GM12878 (cell line): ENCODE measurements around the gene KISS1R. TPM values are rescaled to one million over a fixed set of nuclear protein-coding genes. Genes with fewer than 3 reads are reported as not detected.

Source experiments
- BRCA1 ChIP-seq: IDR thresholded peaks from 2 replicates; pipeline ENCODE4 v1.6.1; 2011; ENCODE audit warnings: low read depth, low read length, improper control_type of control experiment
- CHD2 ChIP-seq: IDR thresholded peaks from 2 replicates; pipeline ENCODE4 v1.6.1; 2011; ENCODE audit warnings: low read depth, low read length, improper control_type of control experiment, borderline replicate concordance
- E2F8 ChIP-seq: fragments of 450-650 bp; IDR thresholded peaks from 2 replicates; pipeline ENCODE4 v1.6.1; 2018; ENCODE audit warnings: mild to moderate bottlenecking, low read depth, moderate library complexity; ENCODE audit not compliant: partially characterized antibody
- FOS ChIP-seq: IDR thresholded peaks from 3 replicates; pipeline ENCODE4 v1.6.1; 2011; ENCODE audit warnings: borderline replicate concordance; ENCODE audit not compliant: insufficient read length; ENCODE audit errors: extremely low read depth
- GABPA ChIP-seq: IDR thresholded peaks from 2 replicates; pipeline ENCODE4 v1.6.1; 2014; ENCODE audit warnings: antibody characterized with exemption, low read depth, mild to moderate bottlenecking, inconsistent platforms
- GATAD2B ChIP-seq: fragments of 450-650 bp; conservative IDR thresholded peaks from 2 replicates; pipeline ENCODE4 v1.6.1; 2017; ENCODE audit warnings: low read depth, mild to moderate bottlenecking, moderate library complexity
- HCFC1 ChIP-seq: fragments of 150-350 bp; IDR thresholded peaks from 2 replicates; pipeline ENCODE4 v1.6.1; 2014; ENCODE audit warnings: low read length
- JUND ChIP-seq: IDR thresholded peaks from 2 replicates; pipeline ENCODE4 v1.6.1; 2012; ENCODE audit warnings: low read depth, mild to moderate bottlenecking, low read length, improper control_type of control experiment, moderate library complexity
- MEF2B ChIP-seq: fragments of 450-650 bp; IDR thresholded peaks from 2 replicates; pipeline ENCODE4 v1.6.1; 2018; ENCODE audit warnings: mild to moderate bottlenecking, moderate library complexity; ENCODE audit not compliant: partially characterized antibody, poor library complexity, severe bottlenecking
- NFXL1 ChIP-seq: fragments of 450-650 bp; IDR thresholded peaks from 2 replicates; pipeline ENCODE4 v1.6.1; 2017; ENCODE audit warnings: antibody characterized with exemption, mild to moderate bottlenecking, borderline replicate concordance
- NR2C1 ChIP-seq: fragments of 450-650 bp; IDR thresholded peaks from 2 replicates; pipeline ENCODE4 v1.6.1; 2017; ENCODE audit warnings: antibody characterized with exemption, mild to moderate bottlenecking, moderate library complexity
- NRF1 ChIP-seq: conservative IDR thresholded peaks from 2 replicates; pipeline ENCODE4 v1.6.1; 2011; ENCODE audit warnings: mild to moderate bottlenecking, low read depth, low read length, improper control_type of control experiment
- SIN3A ChIP-seq: IDR thresholded peaks from 2 replicates; pipeline ENCODE4 v1.6.1; 2012; ENCODE audit warnings: low read depth, low read length, improper control_type of control experiment
- SPI1 ChIP-seq: IDR thresholded peaks from 2 replicates; pipeline ENCODE4 v1.6.1; 2011; ENCODE audit warnings: low read depth, mild to moderate bottlenecking, low read length, moderate library complexity, borderline replicate concordance; ENCODE audit not compliant: insufficient read depth
- SUPT20H ChIP-seq: IDR thresholded peaks from 2 replicates; pipeline ENCODE4 v1.6.1; 2011; ENCODE audit warnings: low read depth, mild to moderate bottlenecking, low read length, moderate library complexity, borderline replicate concordance; ENCODE audit not compliant: control insufficient read depth
- TCF3 ChIP-seq: IDR thresholded peaks from 2 replicates; pipeline ENCODE4 v1.6.1; 2012; ENCODE audit warnings: low read depth, mild to moderate bottlenecking, low read length, borderline replicate concordance; ENCODE audit not compliant: insufficient read depth
- YY1 ChIP-seq: IDR thresholded peaks from 2 replicates; pipeline ENCODE4 v1.6.1; 2011; ENCODE audit warnings: low read depth, mild to moderate bottlenecking, low read length
- polyA plus RNA-seq, 11 experiments: library from polyadenylated mRNA; depleted of rRNA in 4 of 11; unstranded in 6 of 11; stranded (reverse) in 5 of 11; fragments of >200 nt; fragmentation: Nextera tagmentation in 4 of 11; fragmentation: Illumina TruSeq in 1 of 11; extraction: Ambion mirVana in 4 of 11; extraction: Trizol in 1 of 11; gene quantifications; 1 replicate in 1 of 11; 2 replicates in 10 of 11; pipeline versions ENCODE4 v1.2.1 to v1.2.3, GENCODE V29; 2011 to 2016; ENCODE audit warnings: inconsistent platforms in 2 of 11, missing spikeins in 2 of 11, low read depth in 1 of 11
- total RNA-seq, 4 experiments: library from RNA; depleted of rRNA in 3 of 4; stranded (reverse); fragments of >200 nt in 3 of 4; fragmentation: Illumina TruSeq in 1 of 4; extraction: Trizol in 1 of 4; gene quantifications; 2 replicates each; pipeline versions ENCODE4 v1.2.1 to v1.2.3, GENCODE V29; 2013 to 2021
- TF ChIP-seq, protein P1 (sequence below): IDR thresholded peaks from 2 replicates; pipeline ENCODE4 v1.6.1; 2011; ENCODE audit warnings: borderline replicate concordance, low read depth, mild to moderate bottlenecking, moderate library complexity, mixed read lengths, low read length; ENCODE audit not compliant: insufficient read depth; ENCODE audit errors: extremely low read length
- TF ChIP-seq, protein P2 (sequence below): IDR thresholded peaks from 2 replicates; pipeline ENCODE4 v1.6.1; 2012; ENCODE audit warnings: low read length, inconsistent platforms
- TF ChIP-seq, protein P3 (sequence below): fragments of 450-650 bp; IDR thresholded peaks from 2 replicates; pipeline ENCODE4 v1.6.1; 2016; ENCODE audit warnings: mild to moderate bottlenecking, moderate library complexity, borderline replicate concordance

The KISS1R gene
- total and polyA plus RNA-seq, 10 of the 15 experiments (the other 5 are each of a cell fraction or from before 2014, with no cell fraction given): 0.13 to 2.7 (median 1.4) TPM; not detected in 3

DNA sequence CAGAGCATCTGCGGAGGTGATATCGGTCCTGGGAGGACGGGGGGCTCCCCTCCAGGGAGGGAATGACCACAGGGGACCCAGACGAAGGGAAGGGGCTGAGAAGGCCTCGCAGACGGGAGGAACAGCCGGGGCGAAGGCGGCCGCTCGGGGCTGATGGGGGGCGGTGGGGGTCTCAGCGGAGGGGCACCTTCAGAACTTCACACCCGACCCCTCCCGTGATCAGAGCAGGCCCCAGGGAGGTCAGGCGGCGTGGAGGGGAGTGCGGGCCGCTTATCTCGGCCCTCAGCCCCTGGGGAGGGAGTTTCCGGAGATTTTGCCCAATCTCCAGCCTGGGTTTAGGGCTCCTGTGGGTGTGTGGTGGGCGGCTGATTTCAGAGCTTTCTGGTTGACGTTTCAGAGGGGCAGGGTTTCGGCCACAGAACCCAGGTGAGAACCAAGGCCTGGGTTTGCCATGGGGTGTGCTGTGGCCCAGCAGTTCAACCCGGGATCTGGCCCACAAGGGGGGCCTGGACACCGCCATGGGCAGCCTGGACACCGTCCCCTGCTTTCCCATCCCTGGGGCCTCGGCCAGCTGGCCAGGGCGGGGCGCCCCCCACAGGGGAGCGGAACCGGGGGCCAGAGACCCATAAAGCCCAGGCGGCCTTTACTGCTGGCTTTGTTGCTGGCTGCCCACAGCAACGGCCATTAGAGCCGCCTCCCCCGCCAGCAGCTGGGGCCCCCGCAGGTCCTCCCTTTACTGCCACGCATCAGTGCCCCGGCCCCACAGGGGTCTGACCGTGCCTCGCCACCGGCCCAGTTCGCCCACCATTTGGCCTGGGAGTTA lies 37.8 kb downstream of the KISS1R start (continued):
- TF ChIP-seq NR2C1 (no peak), YY1 (peak; percentile 80), MEF2B (peak; percentile 95), GABPA (no peak), HCFC1 (no peak), E2F8 (no peak), NFXL1 (no peak), BRCA1 (no peak), FOS (no peak), JUND (no peak), SUPT20H (no peak), GATAD2B (peak; percentile 98), TCF3 (0 out of 2 replicates have a peak, but pooled peaks have one; percentile 54), NRF1 (no peak), SIN3A (no peak), CHD2 (peak; percentile 54; the same call in 1 of the 2 replicates), SPI1 (no peak)
- TF ChIP-seq, protein P1, sequence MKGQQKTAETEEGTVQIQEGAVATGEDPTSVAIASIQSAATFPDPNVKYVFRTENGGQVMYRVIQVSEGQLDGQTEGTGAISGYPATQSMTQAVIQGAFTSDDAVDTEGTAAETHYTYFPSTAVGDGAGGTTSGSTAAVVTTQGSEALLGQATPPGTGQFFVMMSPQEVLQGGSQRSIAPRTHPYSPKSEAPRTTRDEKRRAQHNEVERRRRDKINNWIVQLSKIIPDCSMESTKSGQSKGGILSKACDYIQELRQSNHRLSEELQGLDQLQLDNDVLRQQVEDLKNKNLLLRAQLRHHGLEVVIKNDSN: peak; percentile 23
- TF ChIP-seq, protein P2, sequence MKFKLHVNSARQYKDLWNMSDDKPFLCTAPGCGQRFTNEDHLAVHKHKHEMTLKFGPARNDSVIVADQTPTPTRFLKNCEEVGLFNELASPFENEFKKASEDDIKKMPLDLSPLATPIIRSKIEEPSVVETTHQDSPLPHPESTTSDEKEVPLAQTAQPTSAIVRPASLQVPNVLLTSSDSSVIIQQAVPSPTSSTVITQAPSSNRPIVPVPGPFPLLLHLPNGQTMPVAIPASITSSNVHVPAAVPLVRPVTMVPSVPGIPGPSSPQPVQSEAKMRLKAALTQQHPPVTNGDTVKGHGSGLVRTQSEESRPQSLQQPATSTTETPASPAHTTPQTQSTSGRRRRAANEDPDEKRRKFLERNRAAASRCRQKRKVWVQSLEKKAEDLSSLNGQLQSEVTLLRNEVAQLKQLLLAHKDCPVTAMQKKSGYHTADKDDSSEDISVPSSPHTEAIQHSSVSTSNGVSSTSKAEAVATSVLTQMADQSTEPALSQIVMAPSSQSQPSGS: 0 out of 2 replicates have a peak, but pooled peaks have one; percentile 33
- TF ChIP-seq, protein P3, sequence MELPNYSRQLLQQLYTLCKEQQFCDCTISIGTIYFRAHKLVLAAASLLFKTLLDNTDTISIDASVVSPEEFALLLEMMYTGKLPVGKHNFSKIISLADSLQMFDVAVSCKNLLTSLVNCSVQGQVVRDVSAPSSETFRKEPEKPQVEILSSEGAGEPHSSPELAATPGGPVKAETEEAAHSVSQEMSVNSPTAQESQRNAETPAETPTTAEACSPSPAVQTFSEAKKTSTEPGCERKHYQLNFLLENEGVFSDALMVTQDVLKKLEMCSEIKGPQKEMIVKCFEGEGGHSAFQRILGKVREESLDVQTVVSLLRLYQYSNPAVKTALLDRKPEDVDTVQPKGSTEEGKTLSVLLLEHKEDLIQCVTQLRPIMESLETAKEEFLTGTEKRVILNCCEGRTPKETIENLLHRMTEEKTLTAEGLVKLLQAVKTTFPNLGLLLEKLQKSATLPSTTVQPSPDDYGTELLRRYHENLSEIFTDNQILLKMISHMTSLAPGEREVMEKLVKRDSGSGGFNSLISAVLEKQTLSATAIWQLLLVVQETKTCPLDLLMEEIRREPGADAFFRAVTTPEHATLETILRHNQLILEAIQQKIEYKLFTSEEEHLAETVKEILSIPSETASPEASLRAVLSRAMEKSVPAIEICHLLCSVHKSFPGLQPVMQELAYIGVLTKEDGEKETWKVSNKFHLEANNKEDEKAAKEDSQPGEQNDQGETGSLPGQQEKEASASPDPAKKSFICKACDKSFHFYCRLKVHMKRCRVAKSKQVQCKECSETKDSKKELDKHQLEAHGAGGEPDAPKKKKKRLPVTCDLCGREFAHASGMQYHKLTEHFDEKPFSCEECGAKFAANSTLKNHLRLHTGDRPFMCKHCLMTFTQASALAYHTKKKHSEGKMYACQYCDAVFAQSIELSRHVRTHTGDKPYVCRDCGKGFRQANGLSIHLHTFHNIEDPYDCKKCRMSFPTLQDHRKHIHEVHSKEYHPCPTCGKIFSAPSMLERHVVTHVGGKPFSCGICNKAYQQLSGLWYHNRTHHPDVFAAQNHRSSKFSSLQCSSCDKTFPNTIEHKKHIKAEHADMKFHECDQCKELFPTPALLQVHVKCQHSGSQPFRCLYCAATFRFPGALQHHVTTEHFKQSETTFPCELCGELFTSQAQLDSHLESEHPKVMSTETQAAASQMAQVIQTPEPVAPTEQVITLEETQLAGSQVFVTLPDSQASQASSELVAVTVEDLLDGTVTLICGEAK: no peak
